ENCODE results near the gene BMAL1. TPM values are rescaled to one million over a fixed set of nuclear protein-coding genes. Genes with fewer than 3 reads are reported as not detected.

The BMAL1 gene
- total RNA-seq, 4 donors from 2014 or later, result 15.8 to 125 (median 24.4) TPM

Other genes with a start within 250 kb of the BMAL1 start
- gene BTBD10, start 185.4 kb downstream of the BMAL1 start, total RNA-seq, result 100 to 1,000 TPM in 1 of 4 donors, 10 to 100 TPM in 3; 41.2 to 237 (median 76.7) TPM
- gene PTH, start 218.2 kb downstream of the BMAL1 start, total RNA-seq, result not detected

Data from uterus (tissue), 4 donors.